Measurements from ENCODE around the gene FNDC5. TPM values are rescaled to one million over a fixed set of nuclear protein-coding genes. Genes with fewer than 3 reads are reported as not detected.

Gene FNDC5
- total RNA-seq, 1 donor from 2014 or later, result 743 TPM

DNA sequence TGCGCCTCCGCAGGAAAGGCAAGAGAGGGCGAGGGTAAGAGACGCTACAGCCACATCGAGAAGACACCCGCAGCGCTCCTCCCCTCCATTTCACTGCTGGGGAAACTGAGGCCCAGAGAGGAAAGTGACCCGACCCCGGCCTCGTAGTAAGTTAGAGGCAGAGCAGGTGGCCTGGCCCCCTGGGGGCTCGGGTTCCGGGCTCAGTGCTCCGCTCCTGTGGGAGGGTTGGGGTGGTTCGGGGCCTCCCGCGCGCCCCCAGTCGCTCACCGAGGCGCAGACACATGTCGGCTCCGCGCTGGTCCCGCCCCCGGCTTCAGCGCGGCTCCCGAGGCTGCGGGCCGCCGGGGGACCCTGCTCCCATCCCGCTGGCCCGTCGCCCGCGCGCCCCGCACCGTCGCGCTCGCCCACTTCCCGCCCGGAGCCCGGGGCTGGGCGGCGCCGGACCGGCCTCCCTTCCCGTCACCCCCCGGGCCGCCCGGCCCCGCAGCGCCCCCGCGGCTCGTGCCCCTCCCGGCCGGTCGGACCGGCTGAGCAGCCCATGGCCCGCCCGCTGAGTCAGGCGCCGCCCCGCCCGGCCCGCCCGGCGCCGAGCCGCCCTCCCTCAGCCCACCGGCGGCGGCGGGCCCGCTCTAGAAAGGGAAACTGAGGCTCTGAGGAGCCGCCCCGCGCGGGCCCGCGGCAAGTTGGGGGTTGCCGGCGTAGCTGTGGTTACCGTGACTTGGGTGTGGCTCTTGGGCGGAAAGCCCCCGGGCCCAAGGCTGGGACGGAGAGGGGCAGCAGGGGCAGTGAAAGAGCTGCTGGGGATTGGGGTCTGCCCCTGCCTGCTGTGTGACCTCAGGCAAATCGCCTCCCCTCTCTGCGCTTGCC is 30.5 kb upstream of the FNDC5 start, which contains the start of gene TMEM54:
TSS of gene TMEM54 (minus strand) at position 434 of the 867 bp plus-strand sequence. CDS start at position 283, 151 bp downstream.
- peak within 1 kb of the TSS; percentile 87 for H3K4me3 Mint-ChIP-seq (ENCODE audit: unreplicated experiment)
- H3K4me1 Mint-ChIP-seq (ENCODE audit: low read depth, unreplicated experiment), result peaks cover 2% of the 10 kb centered on the region
- peaks cover 11% of the 10 kb centered on the region for H3K27me3 Mint-ChIP-seq (ENCODE audit: unreplicated experiment)
- no peak within 1 kb of the TSS for H3K27ac Mint-ChIP-seq (ENCODE audit: unreplicated experiment)
- H3K9me3 Mint-ChIP-seq (ENCODE audit: unreplicated experiment), result peaks cover 5% of the 10 kb centered on the region
- DNase-seq, result peak; percentile 36
- no peaks in the 10 kb centered on the region for H3K36me3 Mint-ChIP-seq (ENCODE audit: unreplicated experiment)
- TF ChIP-seq, protein P1, sequence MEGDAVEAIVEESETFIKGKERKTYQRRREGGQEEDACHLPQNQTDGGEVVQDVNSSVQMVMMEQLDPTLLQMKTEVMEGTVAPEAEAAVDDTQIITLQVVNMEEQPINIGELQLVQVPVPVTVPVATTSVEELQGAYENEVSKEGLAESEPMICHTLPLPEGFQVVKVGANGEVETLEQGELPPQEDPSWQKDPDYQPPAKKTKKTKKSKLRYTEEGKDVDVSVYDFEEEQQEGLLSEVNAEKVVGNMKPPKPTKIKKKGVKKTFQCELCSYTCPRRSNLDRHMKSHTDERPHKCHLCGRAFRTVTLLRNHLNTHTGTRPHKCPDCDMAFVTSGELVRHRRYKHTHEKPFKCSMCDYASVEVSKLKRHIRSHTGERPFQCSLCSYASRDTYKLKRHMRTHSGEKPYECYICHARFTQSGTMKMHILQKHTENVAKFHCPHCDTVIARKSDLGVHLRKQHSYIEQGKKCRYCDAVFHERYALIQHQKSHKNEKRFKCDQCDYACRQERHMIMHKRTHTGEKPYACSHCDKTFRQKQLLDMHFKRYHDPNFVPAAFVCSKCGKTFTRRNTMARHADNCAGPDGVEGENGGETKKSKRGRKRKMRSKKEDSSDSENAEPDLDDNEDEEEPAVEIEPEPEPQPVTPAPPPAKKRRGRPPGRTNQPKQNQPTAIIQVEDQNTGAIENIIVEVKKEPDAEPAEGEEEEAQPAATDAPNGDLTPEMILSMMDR (IDR thresholded peaks at IDR 0.05; ENCODE audit: partially characterized antibody, unreplicated experiment), result no peak

DNA sequence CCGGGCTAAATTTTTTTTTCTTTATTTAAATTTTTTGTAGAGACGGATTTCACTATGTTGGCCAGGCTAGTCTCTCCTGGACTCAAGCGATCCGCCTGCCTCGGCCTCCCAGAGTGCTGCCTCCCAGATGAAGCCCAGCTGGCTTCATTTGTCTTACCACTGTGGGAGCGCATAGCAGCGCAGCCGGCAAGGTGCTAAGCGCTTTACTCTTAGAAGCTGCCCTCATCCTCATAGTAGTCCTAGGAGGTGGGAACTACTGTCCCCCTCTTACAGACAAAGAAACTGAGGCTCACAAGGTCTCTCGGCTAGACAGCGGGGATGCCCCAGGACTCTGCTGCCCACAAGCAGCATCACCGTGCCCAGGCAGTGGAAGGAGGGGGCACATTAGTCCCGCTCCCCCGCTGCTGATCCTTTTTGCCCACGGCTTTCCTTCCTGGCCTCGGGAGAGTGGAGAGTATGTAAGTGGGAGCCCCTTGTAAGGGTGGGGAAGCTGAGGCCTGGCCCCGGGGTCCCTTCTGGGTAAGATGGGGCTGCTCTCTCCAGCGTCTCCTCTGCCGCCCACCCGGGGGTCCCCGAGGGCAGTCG is 29.8 kb upstream of the FNDC5 start:
- Mint-ChIP-seq H3K4me3 (ENCODE audit: unreplicated experiment) (peak overlapping the region; percentile 75), H3K9me3 (ENCODE audit: unreplicated experiment) (peaks cover 5% of the 10 kb centered on the region), H3K4me1 (ENCODE audit: low read depth, unreplicated experiment) (peaks cover 2% of the 10 kb centered on the region), H3K27ac (ENCODE audit: unreplicated experiment) (no peak overlapping the region), H3K36me3 (ENCODE audit: unreplicated experiment) (no peaks in the 10 kb centered on the region), H3K27me3 (ENCODE audit: unreplicated experiment) (peaks cover 13% of the 10 kb centered on the region)
- no peak for DNase-seq
- TF ChIP-seq, protein P1 (IDR thresholded peaks at IDR 0.05; ENCODE audit: partially characterized antibody, unreplicated experiment), result no peak

DNA sequence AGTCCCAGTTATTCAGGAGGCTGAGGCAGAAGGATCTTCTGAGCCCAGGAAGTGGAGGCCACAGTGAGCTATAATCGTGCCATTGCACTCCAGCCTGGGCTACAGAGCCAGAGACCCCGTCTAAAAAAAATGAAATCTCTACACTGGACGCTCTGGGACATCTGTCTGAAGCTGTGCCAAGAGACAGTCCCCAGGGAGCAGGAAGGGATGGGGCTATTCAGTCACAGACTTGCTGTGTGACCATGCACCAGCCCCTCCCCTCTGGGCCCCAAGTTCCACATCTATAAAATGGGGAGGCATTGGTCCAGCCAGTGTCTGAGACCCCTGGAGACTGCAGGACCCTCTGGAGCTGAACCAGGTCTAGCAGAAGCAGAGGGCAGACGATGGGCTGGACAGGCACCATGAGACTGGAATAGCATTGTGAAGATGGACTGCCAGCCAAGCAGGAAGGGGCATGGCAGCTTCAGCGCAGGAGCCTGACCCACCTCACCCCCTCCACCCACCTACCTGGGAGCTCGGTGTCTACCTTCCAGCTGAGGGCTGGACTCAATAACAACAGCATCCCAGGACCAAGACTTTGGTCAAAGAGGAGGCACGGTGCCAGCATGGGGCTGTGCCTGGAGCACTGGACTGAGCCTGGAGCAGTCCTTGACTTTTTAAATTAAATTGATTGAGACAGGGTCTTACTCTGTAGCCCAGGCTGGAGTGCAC is 29.0 kb upstream of the FNDC5 start:
- TF ChIP-seq, protein P1 (IDR thresholded peaks at IDR 0.05; ENCODE audit: partially characterized antibody, unreplicated experiment), result no peak
- H3K9me3 Mint-ChIP-seq (ENCODE audit: unreplicated experiment), result peaks cover 5% of the 10 kb centered on the region
- H3K36me3 Mint-ChIP-seq (ENCODE audit: unreplicated experiment), result no peaks in the 10 kb centered on the region
- no peak overlapping the region for H3K4me3 Mint-ChIP-seq (ENCODE audit: unreplicated experiment)
- no peak overlapping the region for H3K27ac Mint-ChIP-seq (ENCODE audit: unreplicated experiment)
- peaks cover 13% of the 10 kb centered on the region for H3K27me3 Mint-ChIP-seq (ENCODE audit: unreplicated experiment)
- DNase-seq, result no peak
- H3K4me1 Mint-ChIP-seq (ENCODE audit: low read depth, unreplicated experiment), result peaks cover 2% of the 10 kb centered on the region

DNA sequence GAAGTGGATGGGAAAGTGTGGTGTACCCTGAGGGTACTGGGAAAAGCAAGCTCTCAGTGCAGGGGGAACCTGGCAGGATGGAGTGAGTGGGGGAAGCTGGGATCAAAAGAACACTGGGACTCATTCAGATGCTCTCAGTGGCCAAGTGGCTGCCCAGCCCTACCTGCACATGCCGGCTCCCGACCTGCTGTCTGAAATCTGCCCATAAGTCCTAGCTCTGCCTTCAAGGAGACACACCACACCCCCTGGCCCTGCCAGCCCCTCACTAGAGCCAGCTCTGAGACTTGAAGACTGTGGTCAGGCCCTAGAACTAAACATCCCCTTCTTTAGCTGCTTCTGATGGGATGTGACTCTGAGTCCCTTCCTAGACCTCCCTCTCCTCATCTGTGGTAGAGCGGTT is 28.2 kb upstream of the FNDC5 start:
- Mint-ChIP-seq H3K4me1 (ENCODE audit: low read depth, unreplicated experiment) (peaks cover 2% of the 10 kb centered on the region), H3K36me3 (ENCODE audit: unreplicated experiment) (no peaks in the 10 kb centered on the region), H3K9me3 (ENCODE audit: unreplicated experiment) (peaks cover 5% of the 10 kb centered on the region), H3K4me3 (ENCODE audit: unreplicated experiment) (no peak overlapping the region), H3K27me3 (ENCODE audit: unreplicated experiment) (peaks cover 13% of the 10 kb centered on the region), H3K27ac (ENCODE audit: unreplicated experiment) (no peak overlapping the region)
- DNase-seq, result no peak
- TF ChIP-seq, protein P1 (IDR thresholded peaks at IDR 0.05; ENCODE audit: partially characterized antibody, unreplicated experiment), result no peak

Measured in glutamatergic neuron (in vitro differentiated cells).